Endothelial cell of umbilical vein (primary cell): ENCODE data around the gene PRSS48. TPM values are rescaled to one million over a fixed set of nuclear protein-coding genes. Genes with fewer than 3 reads are reported as not detected.

Experiments
- BruUV-seq: library from RNA; stranded (reverse); fragments of 400-500 nt; replicated peaks from 2 replicates; lab custom pipeline; 2021; lab: Mats Ljungman, UMichigan
- CTCF ChIA-PET: fragments of 300-600, 350-600 bp; sonication (Branson Sonifier 250); formaldehyde crosslinking; loops from one replicate; lab custom pipeline; 2021; ENCODE audit warnings: antibody characterized with exemption, inconsistent platforms; lab: Charles Lee
- POLR2A ChIA-PET: fragments of 300-600, 350-600 bp; sonication (Branson Sonifier 250); formaldehyde crosslinking; loops from one replicate; lab custom pipeline; 2021; ENCODE audit warnings: antibody characterized with exemption, inconsistent platforms; lab: Charles Lee
- DNase-seq: peaks from one replicate; pipeline ENCODE4 v3.0.0-alpha.2; 2011; ENCODE audit warnings: low read depth, low spot score
- FAIRE-seq: peaks from 2 replicates; lab custom pipeline; 2011; peaks lifted over from hg19 to GRCh38; lab: Jason Lieb, UNC
- H2AFZ ChIP-seq: 2 replicates; pipeline ENCODE4 v1.6.0; 2012; ENCODE audit warnings: low read depth, low read length, control low read depth, inconsistent platforms
- H3K27ac ChIP-seq: 2 replicates; pipeline ENCODE4 v1.5.1; 2011; ENCODE audit warnings: low read depth, mild to moderate bottlenecking, control low read depth, low read length, moderate library complexity; ENCODE audit not compliant: insufficient read depth
- H3K27me3 ChIP-seq, 2 experiments: 2 replicates each; pipeline versions ENCODE4 v1.6.0 to v1.6.1; 2011; ENCODE audit warnings: low read length in 2 of 2, mixed read lengths in 1 of 2; ENCODE audit not compliant: control insufficient read depth in 2 of 2, insufficient read depth in 2 of 2
- H3K36me3 ChIP-seq, 2 experiments: 2 replicates in 1 of 2; 3 replicates in 1 of 2; pipeline ENCODE4 v1.5.1; 2011; ENCODE audit warnings: low read length in 2 of 2, mild to moderate bottlenecking in 1 of 2, moderate library complexity in 1 of 2; ENCODE audit not compliant: control insufficient read depth in 2 of 2, insufficient read depth in 2 of 2; ENCODE audit errors: extremely low read depth in 1 of 2
- H3K4me1 ChIP-seq: 3 replicates; pipeline ENCODE4 v1.5.1; 2011; ENCODE audit warnings: mild to moderate bottlenecking, low read length; ENCODE audit not compliant: control insufficient read depth, insufficient read depth; ENCODE audit errors: extremely low read depth
- H3K4me2 ChIP-seq: 2 replicates; pipeline ENCODE4 v1.6.1; 2011; ENCODE audit warnings: low read length, control low read depth, mixed read lengths; ENCODE audit not compliant: insufficient read depth
- H3K4me3 ChIP-seq, 3 experiments: fragments of 200-600 bp in 1 of 3; sonication (generic), shearing (Covaris generic) in 1 of 3; replicated peaks in 1 of 3; 2 replicates each; pipeline ENCODE4 v1.5.1; 2011 to 2016; ENCODE audit warnings: control low read depth in 3 of 3, low read length in 3 of 3, mild to moderate bottlenecking in 2 of 3, inconsistent platforms in 1 of 3, low read depth in 1 of 3, moderate library complexity in 1 of 3; ENCODE audit not compliant: insufficient read depth in 1 of 3
- H3K79me2 ChIP-seq: 2 replicates; pipeline ENCODE4 v1.6.0; 2012; ENCODE audit warnings: low read length, inconsistent platforms; ENCODE audit not compliant: control insufficient read depth, insufficient read depth
- H3K9ac ChIP-seq: replicated peaks from 2 replicates; pipeline ENCODE3; 2011; ENCODE audit warnings: low read length, control low read depth; ENCODE audit not compliant: insufficient read depth; ENCODE audit errors: extremely low read depth
- H3K9me1 ChIP-seq: replicated peaks from 3 replicates; pipeline ENCODE4 v1.6.0; 2011; ENCODE audit warnings: mild to moderate bottlenecking, low read length; ENCODE audit not compliant: control insufficient read depth, insufficient read depth; ENCODE audit errors: extremely low read depth
- H3K9me3 ChIP-seq: replicated peaks from 2 replicates; pipeline ENCODE4 v1.5.1; 2012; ENCODE audit warnings: low read length, inconsistent platforms; ENCODE audit not compliant: control insufficient read depth, insufficient read depth
- H4K20me1 ChIP-seq: replicated peaks from 2 replicates; pipeline ENCODE3; 2011; ENCODE audit warnings: mild to moderate bottlenecking, low read length; ENCODE audit not compliant: control insufficient read depth, insufficient read depth; ENCODE audit errors: extremely low read depth
- CTCF ChIP-seq, 2 donors: IDR thresholded peaks; 1 replicate in 1 of 2; 2 replicates in 1 of 2; pipeline ENCODE4 v1.5.1; 2011; ENCODE audit warnings: low read length in 2 of 2, mild to moderate bottlenecking in 2 of 2, moderate library complexity in 2 of 2, control low read depth in 1 of 2, inconsistent platforms in 1 of 2, low read depth in 1 of 2; ENCODE audit not compliant: insufficient read depth in 1 of 2; ENCODE audit errors: extremely low read depth in 1 of 2
- FOS ChIP-seq: IDR thresholded peaks from 2 replicates; pipeline ENCODE4 v1.6.1; 2011; ENCODE audit warnings: mild to moderate bottlenecking, low read length, moderate library complexity, borderline replicate concordance; ENCODE audit not compliant: insufficient read depth
- JUN ChIP-seq: IDR thresholded peaks from 2 replicates; pipeline ENCODE4 v1.6.1; 2011; ENCODE audit warnings: borderline replicate concordance, low read depth; ENCODE audit not compliant: insufficient read length, insufficient read depth
- MAX ChIP-seq: IDR thresholded peaks from 2 replicates; pipeline ENCODE4 v1.6.1; 2011; ENCODE audit not compliant: insufficient read depth, insufficient read length
- dilution Hi-C: fragments of 300-500 bp; cut with MboI; formaldehyde crosslinking; loops from one replicate; pipeline ENCODE4 v1.15.0; 2019; ENCODE audit warnings: low sequenced_read_pairs; ENCODE audit not compliant: extremely low pct_ligation_motif_present
- intact Hi-C: fragments of 100-400 bp; cut with micrococcal nuclease; formaldehyde crosslinking; loops from one replicate; pipeline ENCODE4 v1.10.0; 2022
- polyA plus RNA-seq, 4 experiments: library from polyadenylated mRNA; depleted of rRNA in 3 of 4; stranded (reverse) in 3 of 4; unstranded in 1 of 4; fragments of >200 nt; gene quantifications; 2 replicates each; pipeline versions ENCODE4 v1.2.1 to v1.2.3, GENCODE V29; 2011 to 2012; ENCODE audit warnings: missing spikeins in 1 of 4
- total RNA-seq: library from RNA; stranded (reverse); gene quantifications from 2 replicates; pipeline ENCODE4 v1.2.3, GENCODE V29; 2021

PRSS48 gene
- total and polyA plus RNA-seq, 2 donors (not counting 3 experiments of a cell fraction or from before 2014, with no cell fraction given): not detected

DNA sequence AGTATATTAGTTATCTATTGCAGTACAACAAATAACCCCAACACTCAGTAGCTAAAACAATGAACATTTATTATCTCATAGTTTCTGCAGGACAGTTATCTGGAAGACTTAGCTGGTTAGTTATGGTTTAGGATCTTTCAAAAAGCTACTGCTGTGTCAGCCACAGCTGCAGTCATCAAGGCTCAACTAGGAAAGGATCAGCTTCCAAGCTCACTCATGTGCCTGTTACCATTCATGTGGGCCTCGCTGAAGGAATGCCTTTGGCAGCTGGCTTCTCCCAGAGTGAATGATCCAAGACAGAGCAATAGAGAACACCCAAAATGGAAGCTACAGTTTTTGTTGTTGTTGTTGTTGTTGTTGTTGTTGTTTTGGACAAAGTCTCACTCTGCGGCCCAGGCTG lies 13.5 kb upstream of the PRSS48 start:
- FAIRE-seq: no peak

More for the DNA sequence above, 13.5 kb upstream of the PRSS48 start:
- Histone ChIP-seq H3K9ac (no peak overlapping the region), H3K27me3 (no peaks in the 10 kb centered on the region), H3K9me3 (no peaks in the 10 kb centered on the region), H3K9me1 (no peaks in the 10 kb centered on the region), H3K79me2 (peaks cover 15% of the 10 kb centered on the region), H3K36me3 (no peaks in the 10 kb centered on the region), H4K20me1 (no peaks in the 10 kb centered on the region), H3K4me2 (no peak overlapping the region), H2AFZ (no peak overlapping the region), H3K4me3 (no peak overlapping the region), H3K4me1 (peaks cover 13% of the 10 kb centered on the region), H3K27ac (no peak overlapping the region)
- no TSS peak for BruUV-seq
- TF ChIP-seq CTCF (IDR thresholded peaks at IDR 0.05; ENCODE audit: extremely low read depth in 1 of 2, insufficient read depth in 1 of 2, low read depth in 1 of 2, low read length in 2 of 2): no peak
- no peak for TF ChIP-seq MAX
- no peak for TF ChIP-seq JUN
- TF ChIP-seq FOS: no peak
- POLR2A ChIA-PET: interaction anchor here (0.7 kb wide), 1 partner anchor 312 kb away, joined by 3 read pairs; no protein-coding TSS in a partner anchor
- intact Hi-C loops: no loop called here
- dilution Hi-C loops: no loop called here
- DNase-seq: no peak
- CTCF ChIA-PET: interaction anchor here (2.4 kb wide), 1 partner anchor 14 kb away, joined by 13 read pairs; the partner anchor contains the start of gene PRSS48
